ENCODE measurements around the gene KCNC3. TPM values are rescaled to one million over a fixed set of nuclear protein-coding genes. Genes with fewer than 3 reads are reported as not detected.

The KCNC3 gene
- total RNA-seq, result 1 to 10 TPM; 9.1 to 9.7 TPM

GRCh38 chr19:50329146-50329925 lies at the start of gene KCNC3:
Gene KCNC3, minus strand, starts transcription at chr19:50329377. Its CDS starts 295 bp downstream, at chr19:50329082.
- CTCF ChIA-PET, result interaction anchor here (1.0 to 1.5 kb wide), 4 partner anchors 10 to 75 kb away, joined by 3 to 6 read pairs (median 4); no protein-coding TSS in a partner anchor
- H3K27ac Mint-ChIP-seq, result peak within 1 kb of the TSS; percentile 86

DNA sequence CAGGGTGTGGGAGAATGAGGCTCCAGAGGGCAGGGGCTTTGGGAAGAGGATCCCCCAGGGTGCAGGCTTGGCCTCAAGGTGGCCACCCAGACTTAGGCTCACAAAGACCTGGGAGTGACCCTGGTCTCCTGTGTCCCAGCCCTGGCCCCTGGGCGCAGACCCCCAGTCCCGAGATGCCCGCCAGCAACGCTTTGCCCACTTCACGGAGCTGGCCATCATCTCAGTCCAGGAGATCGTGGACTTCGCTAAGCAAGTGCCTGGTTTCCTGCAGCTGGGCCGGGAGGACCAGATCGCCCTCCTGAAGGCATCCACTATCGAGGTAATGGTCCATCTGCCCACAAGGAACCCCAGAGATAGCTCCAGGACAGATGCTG lies 49.7 kb upstream of the KCNC3 start:
- DNase-seq (no peak), ATAC-seq (no peak)
- H3K36me3 Mint-ChIP-seq (ENCODE audit: low read depth), result peaks cover 34% of the 10 kb centered on the region
- peaks cover 30% of the 10 kb centered on the region for H3K4me1 Mint-ChIP-seq
- H3K27me3 Mint-ChIP-seq, result no peaks in the 10 kb centered on the region
- CTCF ChIA-PET, result interaction anchor here (1.4 kb wide), 1 partner anchor 21 kb away, joined by 3 read pairs; no protein-coding TSS in a partner anchor
- H3K9me3 Mint-ChIP-seq (ENCODE audit: low read depth), result no peaks in the 10 kb centered on the region
- no peak overlapping the region for H3K4me3 Mint-ChIP-seq
- POLR2A ChIA-PET, result interaction anchor here (0.6 kb wide), 1 partner anchor 45 kb away, joined by 4 read pairs; no protein-coding TSS in a partner anchor
- no peak overlapping the region for H3K27ac Mint-ChIP-seq
- intact Hi-C loops (cut with DNase I, micrococcal nuclease), result no loop called here

More at GRCh38 chr19:50329146-50329925, at the start of gene KCNC3:
- Mint-ChIP-seq H3K27me3 (peaks cover 33% of the 10 kb centered on the region), H3K36me3 (ENCODE audit: low read depth) (peaks cover 13% of the 10 kb centered on the region), H3K9me3 (ENCODE audit: low read depth) (no peaks in the 10 kb centered on the region), H3K4me1 (peaks cover 59% of the 10 kb centered on the region), H3K4me3 (peak within 1 kb of the TSS; percentile 75)
- DNase-seq (peak; percentile 99), ATAC-seq (peak; percentile 67)
- intact Hi-C loops (cut with DNase I, micrococcal nuclease), result loop anchor here (1.0 to 5.0 kb wide), 7 partner anchors 28 to 475 kb away; partner anchors contain the start of genes JOSD2 (in 1 of the 2), NR1H2 (in 1 of the 2) and VRK3 (in 1 of the 2)
- POLR2A ChIA-PET, result interaction anchor here (0.6 to 1.5 kb wide), 2 partner anchors 13 to 18 kb away, joined by 3 read pairs; no protein-coding TSS in a partner anchor

DNA sequence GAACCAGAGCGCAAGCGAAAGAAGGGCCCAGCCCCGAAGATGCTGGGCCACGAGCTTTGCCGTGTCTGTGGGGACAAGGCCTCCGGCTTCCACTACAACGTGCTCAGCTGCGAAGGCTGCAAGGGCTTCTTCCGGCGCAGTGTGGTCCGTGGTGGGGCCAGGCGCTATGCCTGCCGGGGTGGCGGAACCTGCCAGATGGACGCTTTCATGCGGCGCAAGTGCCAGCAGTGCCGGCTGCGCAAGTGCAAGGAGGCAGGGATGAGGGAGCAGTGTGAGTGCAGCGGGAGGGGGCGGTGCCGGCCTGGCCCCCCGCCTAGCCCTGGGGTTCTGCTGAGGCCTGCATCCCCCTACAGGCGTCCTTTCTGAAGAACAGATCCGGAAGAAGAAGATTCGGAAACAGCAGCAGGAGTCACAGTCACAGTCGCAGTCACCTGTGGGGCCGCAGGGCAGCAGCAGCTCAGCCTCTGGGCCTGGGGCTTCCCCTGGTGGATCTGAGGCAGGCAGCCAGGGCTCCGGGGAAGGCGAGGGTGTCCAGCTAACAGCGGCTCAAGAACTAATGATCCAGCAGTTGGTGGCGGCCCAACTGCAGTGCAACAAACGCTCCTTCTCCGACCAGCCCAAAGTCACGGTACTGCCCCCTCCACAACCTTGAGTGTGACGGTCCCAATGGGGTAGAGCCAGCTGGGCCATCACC lies 49.1 kb upstream of the KCNC3 start:
- Mint-ChIP-seq H3K27me3 (no peaks in the 10 kb centered on the region), H3K36me3 (ENCODE audit: low read depth) (peaks cover 34% of the 10 kb centered on the region), H3K4me1 (peaks cover 24% of the 10 kb centered on the region), H3K9me3 (ENCODE audit: low read depth) (no peaks in the 10 kb centered on the region), H3K27ac (no peak overlapping the region), H3K4me3 (no peak overlapping the region)
- DNase-seq, result no peak
- ATAC-seq, result no peak
- ChIA-PET POLR2A (no interaction called here), CTCF (interaction anchor here (1.4 kb wide), 1 partner anchor 21 kb away, joined by 3 read pairs; no protein-coding TSS in a partner anchor)
- intact Hi-C loops (cut with DNase I, micrococcal nuclease), result no loop called here

DNA sequence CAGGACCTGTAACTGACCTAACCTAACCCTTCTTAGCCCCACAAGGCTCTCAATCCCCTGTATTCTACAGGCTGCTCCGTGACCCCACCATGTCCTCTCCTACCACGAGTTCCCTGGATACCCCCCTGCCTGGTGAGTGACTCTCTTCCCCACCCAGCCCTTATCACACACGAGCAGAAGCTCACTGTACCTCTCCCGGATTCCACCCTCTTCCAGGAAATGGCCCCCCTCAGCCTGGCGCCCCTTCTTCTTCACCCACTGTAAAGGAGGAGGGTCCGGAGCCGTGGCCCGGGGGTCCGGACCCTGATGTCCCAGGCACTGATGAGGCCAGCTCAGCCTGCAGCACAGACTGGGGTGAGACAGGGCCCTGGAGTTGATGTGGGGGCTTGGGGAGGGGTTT lies 48.3 kb upstream of the KCNC3 start:
- H3K4me3 Mint-ChIP-seq, result peak overlapping the region; percentile 89
- intact Hi-C loops (cut with DNase I, micrococcal nuclease), result loop anchor here in 1 of 2 experiments (2.0 kb wide), 3 partner anchors 347 to 735 kb away; partner anchors contain the start of gene SCAF1
- ChIA-PET CTCF (no interaction called here), POLR2A (no interaction called here)
- H3K9me3 Mint-ChIP-seq (ENCODE audit: low read depth), result no peaks in the 10 kb centered on the region
- no peak for ATAC-seq
- peak overlapping the region; percentile 69 for H3K27ac Mint-ChIP-seq
- H3K4me1 Mint-ChIP-seq, result peaks cover 21% of the 10 kb centered on the region
- no peak for DNase-seq
- peaks cover 34% of the 10 kb centered on the region for H3K36me3 Mint-ChIP-seq (ENCODE audit: low read depth)
- no peaks in the 10 kb centered on the region for H3K27me3 Mint-ChIP-seq

DNA sequence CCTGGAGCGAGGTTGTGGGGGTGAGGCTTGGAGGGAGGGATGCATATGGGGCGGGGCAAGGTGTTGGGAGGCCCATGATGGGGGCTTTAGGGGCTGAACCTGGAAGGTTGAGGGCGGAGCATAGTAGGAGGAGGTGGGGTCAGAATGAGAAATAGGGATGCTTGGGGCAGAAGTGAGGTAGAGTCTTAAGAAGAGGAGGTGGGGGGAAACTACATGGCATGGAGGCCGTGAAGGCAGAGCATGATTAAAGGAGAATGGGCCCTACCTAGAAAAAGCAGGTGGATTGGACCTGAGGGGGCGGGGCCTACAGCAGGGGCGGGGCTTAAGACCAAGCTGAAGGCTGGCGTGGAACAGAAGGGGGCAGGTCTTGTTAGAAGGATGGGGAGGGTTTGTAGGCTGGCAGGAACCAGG lies 47.9 kb upstream of the KCNC3 start:
- ChIA-PET CTCF (interaction anchor here (0.5 kb wide), 1 partner anchor 20 kb away, joined by 5 read pairs; no protein-coding TSS in a partner anchor), POLR2A (no interaction called here)
- no peaks in the 10 kb centered on the region for H3K9me3 Mint-ChIP-seq (ENCODE audit: low read depth)
- peak; percentile 46 for ATAC-seq
- H3K4me1 Mint-ChIP-seq, result peaks cover 21% of the 10 kb centered on the region
- H3K36me3 Mint-ChIP-seq (ENCODE audit: low read depth), result peaks cover 34% of the 10 kb centered on the region
- peak overlapping the region; percentile 89 for H3K4me3 Mint-ChIP-seq
- intact Hi-C loops (cut with DNase I, micrococcal nuclease), result loop anchor here in 1 of 2 experiments (2.0 kb wide), 3 partner anchors 348 to 734 kb away; partner anchors contain the start of gene SCAF1
- peak overlapping the region; percentile 69 for H3K27ac Mint-ChIP-seq
- no peaks in the 10 kb centered on the region for H3K27me3 Mint-ChIP-seq
- peak; percentile 78 for DNase-seq

DNA sequence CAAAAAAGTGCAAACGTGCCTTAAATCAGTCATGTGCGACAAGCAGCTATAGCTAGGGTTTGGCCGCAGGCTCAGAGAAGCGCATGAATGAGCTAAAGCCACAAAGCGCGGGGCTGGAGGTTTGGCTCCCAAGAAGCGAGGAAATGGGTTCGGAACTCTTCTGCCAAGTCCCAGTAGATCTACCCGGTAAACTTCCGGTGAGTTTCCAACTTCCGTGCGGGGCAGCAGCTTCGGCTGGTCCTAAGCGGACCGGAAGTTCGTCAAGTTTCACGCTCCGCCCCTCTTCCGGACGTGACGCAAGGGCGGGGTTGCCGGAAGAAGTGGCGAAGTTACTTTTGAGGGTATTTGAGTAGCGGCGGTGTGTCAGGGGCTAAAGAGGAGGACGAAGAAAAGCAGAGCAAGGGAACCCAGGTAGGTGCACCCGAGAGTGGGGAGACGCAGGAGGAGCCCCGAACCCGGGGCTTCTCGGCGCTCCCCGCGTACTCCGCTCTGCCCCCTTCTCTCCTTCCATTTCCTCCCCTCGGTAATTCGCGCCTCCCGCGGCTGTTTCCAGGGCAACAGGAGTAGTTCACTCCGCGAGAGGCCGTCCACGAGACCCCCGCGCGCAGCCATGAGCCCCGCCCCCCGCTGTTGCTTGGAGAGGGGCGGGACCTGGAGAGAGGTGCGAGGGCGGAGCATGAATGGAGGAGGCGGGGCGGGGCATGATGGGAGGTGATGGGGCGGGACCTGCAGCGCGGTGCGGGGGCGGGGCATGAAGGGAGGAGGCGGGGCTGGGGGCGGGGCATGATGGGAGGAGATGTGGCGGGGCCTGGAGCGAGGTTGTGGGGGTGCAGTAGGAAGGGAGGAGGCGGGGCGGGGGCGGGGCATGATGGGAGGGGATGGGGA lies 47.2 kb upstream of the KCNC3 start, which contains the start of gene NR1H2:
TSS of gene NR1H2 (plus strand) at position 292 of the 885 bp plus-strand sequence. CDS start 1,149 bp downstream, outside the sequence.
- H3K27me3 Mint-ChIP-seq, result no peaks in the 10 kb centered on the region
- peak within 1 kb of the TSS; percentile 89 for H3K4me3 Mint-ChIP-seq
- H3K36me3 Mint-ChIP-seq (ENCODE audit: low read depth), result peaks cover 34% of the 10 kb centered on the region
- peak; percentile 97 for DNase-seq
- intact Hi-C loops (cut with DNase I, micrococcal nuclease), result loop anchor here (1.0 to 2.0 kb wide), 14 partner anchors 8 to 734 kb away; partner anchors contain the start of genes JOSD2 (in 2 of the 2), POLD1 (in 2 of the 2), AKT1S1 (in 1 of the 2) and ATF5 (in 1 of the 2)
- ChIA-PET CTCF (interaction anchor here (0.5 to 2.8 kb wide), 5 partner anchors 12 to 51 kb away, joined by 3 to 11 read pairs (median 5); partner anchors contain the start of gene NAPSA), POLR2A (interaction anchor here (0.6 to 1.1 kb wide), 5 partner anchors 8 to 135 kb away, joined by 3 to 6 read pairs (median 5); no protein-coding TSS in a partner anchor)
- peak; percentile 89 for ATAC-seq
- no peaks in the 10 kb centered on the region for H3K9me3 Mint-ChIP-seq (ENCODE audit: low read depth)
- H3K4me1 Mint-ChIP-seq, result peaks cover 21% of the 10 kb centered on the region
- H3K27ac Mint-ChIP-seq, result peak within 1 kb of the TSS; percentile 97

GRCh38 chr19:50371914-50372475 lies 42.8 kb upstream of the KCNC3 start:
- ATAC-seq (no peak), DNase-seq (no peak)
- Mint-ChIP-seq H3K4me3 (no peak overlapping the region), H3K27ac (no peak overlapping the region), H3K4me1 (peaks cover 38% of the 10 kb centered on the region), H3K27me3 (no peaks in the 10 kb centered on the region), H3K9me3 (ENCODE audit: low read depth) (no peaks in the 10 kb centered on the region), H3K36me3 (ENCODE audit: low read depth) (peaks cover under 1% of the 10 kb centered on the region)
- ChIA-PET POLR2A (no interaction called here), CTCF (interaction anchor here (1.7 kb wide), 1 partner anchor 10 kb away, joined by 7 read pairs; no protein-coding TSS in a partner anchor)
- intact Hi-C loops (cut with DNase I, micrococcal nuclease), result no loop called here

DNA sequence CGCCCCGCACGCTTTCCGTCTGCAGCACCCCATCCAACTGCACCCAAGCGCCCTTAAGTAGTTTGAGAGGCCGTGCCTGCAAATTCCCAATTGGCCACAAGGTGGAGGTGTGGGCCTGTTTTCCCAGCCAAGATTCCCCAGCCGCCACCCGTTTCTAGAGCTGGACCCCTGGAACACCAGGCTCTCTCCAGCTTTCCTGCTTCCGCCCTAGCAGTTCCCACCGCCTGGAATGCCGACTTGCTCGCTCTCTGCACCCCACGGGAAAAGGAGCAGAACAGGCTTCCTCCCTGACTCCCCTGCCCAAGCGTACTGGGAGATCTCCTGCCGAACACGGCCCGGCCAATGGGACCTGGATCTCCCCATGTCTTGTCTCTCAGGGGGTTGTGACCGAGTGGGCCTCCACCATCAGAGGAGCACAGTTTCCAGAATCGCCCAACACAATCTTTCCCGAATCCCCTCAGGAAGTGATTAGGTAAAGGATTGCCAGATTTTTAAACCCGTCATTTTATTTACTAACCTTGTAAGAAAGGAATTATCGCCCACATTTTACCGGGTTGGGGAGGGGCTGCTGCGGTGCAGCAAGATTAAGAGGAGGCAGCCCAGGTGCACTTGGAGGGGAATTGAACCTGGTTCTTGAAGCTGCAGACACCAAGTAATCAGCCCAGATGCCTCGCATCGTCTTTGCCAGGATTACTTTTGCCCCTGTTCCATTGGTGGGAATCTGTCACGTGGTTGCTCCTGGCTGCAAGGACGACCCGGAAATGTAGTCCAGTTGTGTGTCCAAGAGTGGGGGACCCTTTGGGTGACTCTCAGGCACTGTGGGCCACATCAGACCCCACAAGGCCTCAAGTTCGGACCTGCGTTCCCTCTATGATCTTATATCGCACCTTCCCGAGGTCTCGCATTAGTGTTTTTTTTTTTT lies 39.7 kb upstream of the KCNC3 start:
- H3K4me1 Mint-ChIP-seq, result peaks cover 45% of the 10 kb centered on the region
- ATAC-seq (peak; percentile 50), DNase-seq (peak; percentile 87)
- peak overlapping the region; percentile 82 for H3K4me3 Mint-ChIP-seq
- intact Hi-C loops (cut with DNase I, micrococcal nuclease), result loop anchor here (1.0 to 10.0 kb wide), 7 partner anchors 12 to 426 kb away; partner anchors contain the start of genes ACP4 (in 1 of the 2) and JOSD2 (in 1 of the 2)
- H3K27ac Mint-ChIP-seq, result peak overlapping the region; percentile 90
- no peaks in the 10 kb centered on the region for H3K27me3 Mint-ChIP-seq
- H3K9me3 Mint-ChIP-seq (ENCODE audit: low read depth), result no peaks in the 10 kb centered on the region
- no peaks in the 10 kb centered on the region for H3K36me3 Mint-ChIP-seq (ENCODE audit: low read depth)
- CTCF ChIA-PET, result interaction anchor here (0.6 to 3.0 kb wide), 11 partner anchors 9 to 1047 kb away, joined by 3 to 15 read pairs (median 3); partner anchors contain the start of gene POLD1
- POLR2A ChIA-PET, result no interaction called here

All from activated CD4-positive, alpha-beta T cell treated with anti-CD3 and anti-CD28 coated beads for 36 hours (primary cell).